ENCODE data around the gene PHLPP1. TPM values are rescaled to one million over a fixed set of nuclear protein-coding genes. Genes with fewer than 3 reads are reported as not detected.

The PHLPP1 gene
- total and polyA plus RNA-seq, 2 donors from 2014 or later: 2.9 to 13.0 TPM

DNA sequence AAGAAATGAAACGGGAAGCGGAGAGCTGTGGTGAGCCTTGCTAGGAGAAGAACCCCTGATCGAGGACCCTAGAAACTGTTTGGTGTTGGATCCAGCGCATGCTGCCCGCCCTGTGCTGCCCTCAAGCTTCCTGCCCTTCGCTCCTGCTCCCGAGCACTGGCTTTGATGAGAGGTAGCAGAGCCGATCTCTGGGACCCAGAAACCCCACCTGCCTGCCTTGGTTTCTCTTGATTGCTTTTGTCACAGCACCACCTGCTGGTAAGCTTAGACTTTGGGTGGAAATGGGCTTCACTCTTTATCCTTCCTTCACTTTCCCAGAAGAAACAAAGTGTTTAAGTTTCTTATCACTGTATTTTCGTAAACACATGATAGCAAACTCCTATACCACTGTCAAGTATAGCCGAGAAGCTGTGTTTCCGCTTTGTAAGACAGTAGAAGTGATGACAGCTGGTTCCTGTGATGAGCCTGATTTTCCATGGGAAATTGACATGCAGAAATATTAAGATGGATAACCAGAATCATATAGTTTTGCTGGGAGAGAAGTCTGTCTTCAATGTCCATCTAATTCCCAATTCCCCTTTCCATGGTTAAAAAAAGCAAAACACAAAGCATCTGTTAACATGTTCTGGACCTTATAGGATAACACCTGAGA lies 267.4 kb downstream of the PHLPP1 start:
- Histone ChIP-seq H3K27ac (ENCODE audit: low read depth in 2 of 2, low read length in 2 of 2) (no peak overlapping the region), H3K4me1 (ENCODE audit: control insufficient read depth in 2 of 3, insufficient read depth in 2 of 3, low read depth in 1 of 3, low read length in 3 of 3) (peaks cover 0 to 3% (median 0%) of the 10 kb centered on the region in 3 donors), H3K9me3 (ENCODE audit: control insufficient read depth in 2 of 3, insufficient read depth in 1 of 3, low read length in 3 of 3) (no peaks in the 10 kb centered on the region), H3K9ac (ENCODE audit: low read length in 3 of 3) (no peak overlapping the region), H3K36me3 (ENCODE audit: control insufficient read depth in 2 of 3, insufficient read depth in 3 of 3, low read length in 3 of 3) (peaks cover 0 to 5% (median 5%) of the 10 kb centered on the region in 3 donors), H3K27me3 (ENCODE audit: control insufficient read depth, insufficient read depth, low read length) (no peaks in the 10 kb centered on the region), H3K4me3 (ENCODE audit: low read length in 3 of 3) (peak overlapping the region; percentile 2 to 53 (median 35))
- peak; percentile 17 for FAIRE-seq
- intact Hi-C loops (cut with DNase I): loop anchor here (5.0 kb wide), 1 partner anchor 390 kb away; no protein-coding TSS in a partner anchor
- DNase-seq: peak in 4 of 5 donors; percentile 69 to 90 (median 79)
- TF ChIP-seq CTCF (IDR thresholded peaks at IDR 0.05; ENCODE audit: borderline replicate concordance, extremely low read depth, insufficient read depth): peak; percentile 77

- DNase-seq (no peak), FAIRE-seq (no peak)
- Histone ChIP-seq H3K9me3 (ENCODE audit: control insufficient read depth in 2 of 3, insufficient read depth in 1 of 3, low read length in 3 of 3) (no peaks in the 10 kb centered on the region), H3K4me1 (ENCODE audit: control insufficient read depth in 2 of 3, insufficient read depth in 2 of 3, low read depth in 1 of 3, low read length in 3 of 3) (peaks cover 0 to 3% (median 0%) of the 10 kb centered on the region in 3 donors), H3K36me3 (ENCODE audit: control insufficient read depth in 2 of 3, insufficient read depth in 3 of 3, low read length in 3 of 3) (no peaks in the 10 kb centered on the region), H3K4me3 (ENCODE audit: low read length in 3 of 3) (no peak overlapping the region), H3K27me3 (ENCODE audit: control insufficient read depth, insufficient read depth, low read length) (no peaks in the 10 kb centered on the region), H3K9ac (ENCODE audit: low read length in 3 of 3) (no peak overlapping the region), H3K27ac (ENCODE audit: low read depth in 2 of 2, low read length in 2 of 2) (no peak overlapping the region)
- no peak for TF ChIP-seq CTCF (IDR thresholded peaks at IDR 0.05; ENCODE audit: borderline replicate concordance, extremely low read depth, insufficient read depth)
- intact Hi-C loops (cut with DNase I): loop anchor here (5.0 kb wide), 1 partner anchor 392 kb away; no protein-coding TSS in a partner anchor
Observed at GRCh38 chr18:62984656-62985315, 269.4 kb downstream of the PHLPP1 start.

GRCh38 chr18:62986490-62986889 lies 271.1 kb downstream of the PHLPP1 start:
- Histone ChIP-seq H3K9me3 (ENCODE audit: control insufficient read depth in 2 of 3, insufficient read depth in 1 of 3, low read length in 3 of 3) (no peaks in the 10 kb centered on the region), H3K4me3 (ENCODE audit: low read length in 3 of 3) (no peak overlapping the region), H3K9ac (ENCODE audit: low read length in 3 of 3) (no peak overlapping the region), H3K27ac (ENCODE audit: low read depth in 2 of 2, low read length in 2 of 2) (no peak overlapping the region), H3K36me3 (ENCODE audit: control insufficient read depth in 2 of 3, insufficient read depth in 3 of 3, low read length in 3 of 3) (no peaks in the 10 kb centered on the region), H3K4me1 (ENCODE audit: control insufficient read depth in 2 of 3, insufficient read depth in 2 of 3, low read depth in 1 of 3, low read length in 3 of 3) (peaks cover 0 to 3% (median 0%) of the 10 kb centered on the region in 3 donors), H3K27me3 (ENCODE audit: control insufficient read depth, insufficient read depth, low read length) (no peaks in the 10 kb centered on the region)
- intact Hi-C loops (cut with DNase I): no loop called here
- DNase-seq (no peak), FAIRE-seq (no peak)
- TF ChIP-seq CTCF (IDR thresholded peaks at IDR 0.05; ENCODE audit: borderline replicate concordance, extremely low read depth, insufficient read depth): no peak

All from kidney (tissue), 14 donors.